Measurements from ENCODE around the gene FBXO7.
"Not testable (repeated sequence)": the region's sequence is repeated elsewhere in the genome, so short reads cannot be mapped to it uniquely, and the experiment has no call there.

FBXO7 gene

DNA sequence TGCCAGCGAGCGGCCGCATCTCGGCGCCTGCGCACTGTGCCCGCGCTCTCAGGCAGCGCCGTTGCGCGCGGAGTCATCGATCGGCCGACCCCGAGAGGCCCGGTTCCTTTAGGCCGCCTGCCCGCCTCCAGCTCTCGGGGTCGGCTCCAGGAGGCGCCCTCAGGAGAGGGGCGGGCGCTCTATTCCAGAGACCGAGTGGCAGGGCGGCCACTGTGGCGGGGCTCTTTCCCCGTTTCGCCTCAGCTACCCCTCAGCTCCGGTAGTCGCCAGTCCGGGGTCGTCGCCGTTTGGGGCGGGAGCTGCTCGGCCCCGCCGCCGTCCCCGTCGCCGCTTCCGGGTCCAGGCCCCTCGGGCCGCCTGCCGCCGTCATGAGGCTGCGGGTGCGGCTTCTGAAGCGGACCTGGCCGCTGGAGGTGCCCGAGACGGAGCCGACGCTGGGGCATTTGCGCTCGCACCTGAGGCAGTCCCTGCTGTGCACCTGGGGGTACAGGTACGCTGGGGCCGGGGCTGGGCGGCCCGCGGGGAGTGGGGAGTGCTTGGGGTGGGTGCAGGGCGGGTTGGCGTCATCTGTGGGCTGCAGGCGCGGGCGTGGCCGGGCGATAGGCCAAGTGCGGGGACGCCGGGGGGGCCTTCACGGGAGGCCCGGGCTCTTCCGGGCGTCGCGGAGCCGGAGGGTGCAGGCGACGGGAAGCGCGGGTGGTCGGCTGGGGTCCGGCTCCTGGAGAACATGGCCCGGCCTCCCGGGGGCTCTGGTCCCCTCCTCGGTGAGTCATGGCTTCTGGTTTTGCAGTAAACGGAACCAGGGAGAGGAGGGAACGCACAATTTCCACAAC is at the start of gene FBXO7:
Gene FBXO7, plus strand, starts transcription at position 177 of the 833 bp plus-strand sequence. Its CDS starts 192 bp downstream, at position 369.
- DNase-seq (ENCODE audit: low read depth in 2 of 2) = peak; percentile 67 to 84

GRCh38 chr22:32426881-32427280 is 47.7 kb upstream of the FBXO7 start:
- DNase-seq (ENCODE audit: low read depth in 2 of 2) = no peak

DNA sequence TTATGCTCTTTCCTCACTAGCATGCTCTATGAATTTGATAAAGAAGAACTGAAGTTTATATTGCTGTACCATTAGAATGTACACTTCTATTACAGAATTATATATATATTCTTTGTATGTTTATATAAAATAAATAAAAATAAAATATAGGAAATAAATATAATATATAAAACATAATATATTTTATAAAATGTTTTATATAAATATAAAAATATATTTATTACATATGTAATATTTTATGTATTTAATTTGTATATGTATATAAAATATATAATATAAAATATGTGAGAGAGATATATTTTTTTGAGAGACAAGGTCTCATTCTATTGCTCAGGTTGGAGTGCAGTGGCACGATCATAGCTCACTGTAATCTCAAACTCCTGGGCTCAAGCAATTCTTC is 44.3 kb upstream of the FBXO7 start:
- DNase-seq (ENCODE audit: low read depth in 2 of 2) = no peak

GRCh38 chr22:32444068-32444467 is 30.5 kb upstream of the FBXO7 start:
- DNase-seq (ENCODE audit: low read depth in 2 of 2) = no peak

DNA sequence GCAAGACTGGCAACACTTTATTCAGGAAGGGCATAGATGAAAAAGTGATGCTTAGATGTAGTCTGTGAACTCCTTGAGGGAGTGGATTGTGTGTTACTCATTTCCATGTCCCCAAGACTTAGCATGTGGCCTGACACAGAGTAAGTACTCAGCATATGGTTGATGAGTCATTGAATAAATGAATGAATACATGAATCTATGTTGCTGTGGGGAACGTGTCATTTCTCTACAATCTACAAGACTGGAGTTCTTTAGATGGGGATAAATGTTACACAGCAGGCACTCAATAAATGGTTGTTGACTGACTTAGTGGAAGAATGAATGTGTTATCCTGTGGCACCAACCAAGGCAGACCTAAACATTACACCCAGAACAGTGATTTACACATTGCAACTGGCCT is 28.3 kb upstream of the FBXO7 start:
- DNase-seq (ENCODE audit: low read depth in 2 of 2) = no peak

DNA sequence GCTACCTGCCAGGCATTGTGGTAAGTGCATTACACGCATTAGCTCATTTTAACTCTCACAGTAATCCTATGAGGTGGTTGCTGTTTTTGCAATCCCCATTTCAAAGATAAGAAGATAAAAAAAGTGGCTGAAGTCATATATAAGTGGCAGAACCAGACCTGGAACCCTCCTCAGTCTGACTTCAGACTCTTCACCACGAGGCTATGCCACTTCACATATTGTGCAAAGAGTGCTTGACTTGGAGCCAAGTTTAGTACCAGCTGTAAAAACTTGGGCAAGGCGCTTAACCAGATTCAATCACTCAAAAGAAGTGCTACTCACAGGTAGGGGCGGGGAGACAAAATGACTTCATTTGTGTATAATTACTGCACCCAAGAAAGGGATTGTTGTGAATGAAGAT is 25.6 kb upstream of the FBXO7 start:
- no peak for DNase-seq (ENCODE audit: low read depth in 2 of 2)

DNA sequence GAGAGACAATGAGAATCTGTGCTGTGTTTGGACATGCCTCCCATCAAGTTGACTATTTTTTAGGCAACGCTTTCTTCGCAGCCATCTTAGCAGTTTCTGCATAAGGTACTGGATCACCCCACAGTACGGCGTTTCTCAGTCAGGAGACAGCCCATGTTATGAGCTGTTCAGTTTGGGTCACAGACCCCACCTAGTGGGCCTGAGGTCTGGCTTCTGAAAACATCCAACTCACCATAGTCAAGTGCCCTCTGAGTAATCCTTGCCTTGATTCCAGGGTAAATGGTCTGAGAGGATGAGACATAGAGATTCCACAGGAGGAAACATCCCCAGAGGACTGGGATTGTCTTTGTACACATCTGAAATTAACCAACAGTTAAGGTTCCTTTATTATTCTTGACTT is 17.6 kb upstream of the FBXO7 start:
- DNase-seq (ENCODE audit: low read depth in 2 of 2) = no peak

DNA sequence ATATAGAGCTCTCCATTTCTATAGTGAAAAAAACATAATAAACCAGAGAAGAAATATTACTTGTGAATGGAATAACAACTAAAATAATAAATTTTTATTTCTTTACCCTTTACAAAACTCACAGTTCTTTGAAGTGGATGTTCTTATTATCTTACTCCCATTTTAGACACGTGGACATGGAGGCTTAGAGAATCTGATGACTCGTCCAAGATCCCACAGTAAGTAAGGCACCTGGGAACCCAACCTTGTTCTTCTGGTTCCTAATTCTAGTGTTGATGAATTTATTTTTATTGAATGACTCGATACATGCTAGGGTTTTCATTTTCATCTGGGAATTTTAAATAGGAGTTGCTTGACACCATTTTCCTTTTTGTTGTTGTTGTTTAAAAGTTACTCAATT is 12.2 kb upstream of the FBXO7 start:
- DNase-seq (ENCODE audit: low read depth in 2 of 2) = no peak

- no peak for DNase-seq (ENCODE audit: low read depth in 2 of 2)
These were observed 8.9 kb upstream of the FBXO7 start for GRCh38 chr22:32465661-32466060.

DNA sequence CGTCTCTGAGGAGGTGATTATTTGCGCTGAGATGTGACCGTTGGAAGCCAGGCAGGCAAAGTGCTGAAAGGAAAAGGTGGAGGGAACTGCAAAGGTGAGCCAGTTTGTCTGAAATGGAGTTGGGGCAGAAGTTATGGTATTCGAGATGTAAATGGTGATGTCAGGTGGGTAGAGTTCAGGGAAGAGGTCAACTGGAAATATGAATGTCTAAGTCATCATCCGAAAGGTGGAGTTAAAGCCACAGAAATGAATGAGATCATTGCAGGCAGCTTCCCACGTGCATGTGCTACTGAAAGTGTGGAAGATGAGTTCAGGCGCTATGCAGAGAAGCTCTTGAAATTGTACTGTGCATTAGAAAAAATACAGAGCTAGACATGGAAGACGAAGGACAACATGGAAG is 8.1 kb upstream of the FBXO7 start:
- DNase-seq (ENCODE audit: low read depth in 2 of 2) = no peak

DNA sequence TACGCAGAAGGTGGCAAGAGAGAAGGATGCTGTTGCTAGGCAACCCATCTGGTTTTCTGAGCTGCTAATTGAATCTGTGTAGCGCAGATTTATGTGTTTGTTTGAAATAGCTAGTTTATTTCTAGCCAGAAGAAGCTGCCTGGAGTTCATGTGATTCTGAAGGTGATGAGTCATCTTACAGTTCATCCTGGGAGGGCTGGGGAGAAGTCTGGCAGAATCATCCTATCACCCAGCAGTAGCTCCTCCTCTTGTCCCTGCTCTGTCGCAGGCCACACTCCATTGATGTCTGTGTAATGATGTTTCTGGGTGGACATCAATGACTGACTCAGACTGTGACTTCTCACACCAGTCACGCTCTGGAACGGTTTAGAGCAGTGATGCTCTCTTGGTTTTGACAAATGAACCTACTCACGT is 4.8 kb upstream of the FBXO7 start:
- no peak for DNase-seq (ENCODE audit: low read depth in 2 of 2)

DNA sequence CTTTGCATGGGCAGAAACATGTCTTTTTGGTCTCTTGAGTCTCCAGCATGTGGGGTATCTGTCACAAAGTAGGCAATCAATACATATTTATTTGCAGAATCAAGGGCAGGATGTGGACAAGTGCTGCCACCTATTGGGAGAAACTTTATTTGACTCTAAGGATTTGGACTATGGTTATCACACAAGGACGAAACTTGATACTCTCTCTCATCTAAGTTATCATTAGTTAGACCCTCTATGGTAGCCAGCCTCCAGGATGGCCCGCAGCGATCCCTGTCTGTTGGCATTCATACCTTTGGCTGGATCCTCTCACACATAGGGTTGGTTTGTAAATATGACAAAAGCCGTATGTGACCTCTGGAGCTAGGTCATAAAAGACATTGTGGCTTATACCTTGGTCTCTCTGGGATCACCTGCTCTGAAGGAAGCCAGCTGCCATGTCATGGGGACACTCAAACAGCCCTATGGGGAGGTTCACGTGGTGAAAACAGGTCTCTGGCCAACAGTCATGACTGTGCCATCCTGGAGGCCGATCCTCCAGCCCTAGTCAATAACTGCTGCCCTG is 1.1 kb upstream of the FBXO7 start:
- no peak for DNase-seq (ENCODE audit: low read depth in 2 of 2)

DNA sequence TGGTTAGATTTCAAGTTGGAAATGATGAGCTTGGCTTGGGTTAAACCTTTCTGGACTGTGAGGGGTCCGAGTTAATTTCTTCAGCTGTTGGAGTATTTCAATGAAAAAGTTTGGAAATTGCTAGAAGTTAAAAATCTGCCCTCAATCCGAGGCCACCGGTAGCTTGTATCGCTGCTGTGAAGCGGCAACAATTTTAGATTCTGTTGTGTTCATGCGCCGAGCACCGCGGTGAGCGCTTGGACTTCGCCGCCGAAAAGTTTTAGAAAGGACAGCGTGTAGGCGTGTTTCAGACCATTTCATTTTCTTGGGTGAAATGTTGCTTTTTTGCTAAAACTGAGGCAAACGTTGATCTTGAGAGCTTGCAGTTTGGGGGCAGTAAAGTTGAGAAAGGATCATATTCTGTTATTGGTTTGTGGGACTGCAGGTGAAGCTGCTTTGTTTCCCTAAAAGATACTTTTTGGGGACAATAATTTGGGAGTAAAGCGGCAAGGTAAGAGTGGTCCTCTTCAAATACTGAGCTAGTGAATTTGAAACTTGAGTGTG is 928 bp downstream of the FBXO7 start:
- DNase-seq (ENCODE audit: low read depth in 2 of 2) = peak in 1 of 2 donors; percentile 5

DNA sequence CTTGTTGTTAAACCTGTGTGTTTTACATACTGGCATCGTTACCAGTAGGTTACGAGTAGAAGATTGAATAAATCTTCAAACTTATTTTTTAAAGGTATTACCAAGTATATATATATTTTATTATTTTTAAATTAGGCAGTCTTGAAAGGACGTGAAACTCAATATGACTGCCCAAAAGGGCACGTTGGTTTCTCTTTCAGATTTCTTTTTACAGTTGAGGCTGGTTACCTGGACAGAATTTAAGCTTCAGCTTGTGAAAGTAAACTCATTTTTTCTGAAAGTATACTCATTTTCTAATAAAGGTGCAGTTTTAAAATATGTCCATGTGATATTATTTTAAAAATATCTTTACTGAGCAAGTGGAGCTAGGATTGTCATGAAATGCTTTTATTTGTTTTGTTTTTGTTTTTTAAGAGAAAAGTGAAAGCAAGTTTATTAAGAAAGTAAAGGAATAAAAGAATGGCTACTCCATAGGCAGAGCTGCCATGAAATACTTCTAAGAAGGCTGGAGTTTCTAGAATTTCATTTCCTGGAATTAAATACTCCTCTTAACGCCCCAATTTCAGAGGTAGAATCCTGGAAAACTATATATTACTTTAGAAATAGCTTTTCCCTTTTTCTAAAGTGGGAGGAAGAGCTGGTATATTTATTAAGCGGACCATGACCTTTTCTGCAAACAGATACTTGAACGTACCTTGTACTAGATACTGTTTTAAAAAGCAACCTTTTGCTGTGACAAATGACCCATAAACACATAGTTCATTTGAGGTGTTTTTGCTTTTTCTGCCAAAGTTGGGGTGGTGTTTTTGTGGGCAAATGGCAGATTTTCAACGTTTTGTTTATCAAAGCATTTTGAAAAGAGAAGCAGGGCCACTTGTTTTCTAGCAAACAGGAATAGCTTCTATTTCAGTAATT is 1.9 kb downstream of the FBXO7 start:
- DNase-seq (ENCODE audit: low read depth in 2 of 2) = no peak

GRCh38 chr22:32477596-32477995 is 3.0 kb downstream of the FBXO7 start:
- DNase-seq (ENCODE audit: low read depth in 2 of 2) = no peak

DNA sequence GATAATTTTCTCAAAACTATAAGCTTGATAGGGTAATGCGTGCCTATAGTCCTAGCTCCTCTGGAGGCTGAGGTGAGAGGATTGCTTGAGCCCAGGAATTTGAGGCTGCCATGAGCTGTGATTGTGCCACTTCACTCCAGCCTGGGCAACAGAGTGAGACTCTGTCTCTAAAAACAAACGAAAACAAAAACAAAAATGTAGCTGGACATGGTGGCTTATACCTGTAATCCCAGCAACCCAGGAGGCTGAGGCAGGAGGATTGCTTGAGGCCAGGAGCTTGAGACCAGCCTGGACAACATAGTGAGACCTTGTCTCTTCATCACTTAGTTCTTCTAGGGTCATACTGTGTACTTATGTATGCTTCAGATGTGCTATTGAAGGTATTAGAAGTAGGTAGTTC is 3.9 kb downstream of the FBXO7 start:
- not testable (repeated sequence) for DNase-seq (ENCODE audit: low read depth in 2 of 2)

- DNase-seq (ENCODE audit: low read depth in 2 of 2) = no peak
These were observed 4.4 kb downstream of the FBXO7 start for GRCh38 chr22:32478994-32479393.

GRCh38 chr22:32480238-32480637 is 5.6 kb downstream of the FBXO7 start:
- DNase-seq (ENCODE audit: low read depth in 2 of 2) = no peak

DNA sequence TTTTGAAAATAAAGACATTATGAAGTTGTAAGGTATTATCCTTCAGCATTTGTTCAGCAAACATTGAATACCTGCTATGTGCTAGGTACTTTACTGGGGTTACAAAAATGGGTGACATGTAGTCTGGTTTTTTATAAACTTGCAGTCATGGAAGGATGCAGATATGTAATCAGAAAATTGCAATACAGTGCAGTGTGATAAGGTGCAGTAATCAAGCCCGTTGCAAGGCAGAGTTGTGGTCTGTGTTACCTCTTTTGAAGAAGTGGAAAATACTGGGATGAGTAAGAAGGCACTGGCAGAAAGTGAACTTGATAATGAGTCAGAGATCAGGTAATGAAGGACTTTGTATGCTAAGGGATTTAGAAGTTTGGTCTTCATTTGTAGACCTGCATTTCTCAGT is 8.1 kb downstream of the FBXO7 start:
- no peak for DNase-seq (ENCODE audit: low read depth in 2 of 2)

DNA sequence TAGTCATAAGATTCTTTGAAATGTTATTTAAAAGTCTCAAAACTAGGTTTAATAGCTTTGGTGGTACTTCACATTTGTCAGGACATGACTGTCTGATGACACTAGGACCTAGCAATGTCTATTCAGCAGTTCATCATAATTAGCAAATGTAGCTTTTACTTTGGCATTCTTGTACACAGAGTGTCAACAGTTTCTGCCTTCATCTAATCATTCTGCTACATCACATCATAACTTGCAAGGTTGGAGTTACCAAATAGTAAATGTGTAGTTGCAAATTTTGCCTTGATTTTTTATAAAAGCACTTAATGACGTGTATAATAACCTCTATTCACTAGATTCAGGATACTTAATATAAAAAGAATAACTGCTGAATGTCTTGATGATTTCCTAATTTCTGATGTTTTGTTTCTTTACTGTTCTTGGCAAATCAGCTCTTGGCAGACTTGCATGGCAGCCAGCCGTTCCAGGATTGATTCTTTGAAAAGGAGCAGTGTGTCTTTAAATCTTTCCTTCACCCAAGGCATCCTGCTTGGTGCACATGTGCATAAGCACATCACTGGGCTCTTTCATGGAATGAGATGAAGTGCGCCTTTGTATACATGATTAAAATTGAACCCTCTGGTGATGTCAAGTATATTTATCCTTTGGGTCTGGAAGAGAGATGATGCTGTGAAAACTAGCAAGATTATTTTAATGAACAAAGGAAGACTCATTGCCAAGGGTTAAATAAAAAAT is 12.2 kb downstream of the FBXO7 start:
- DNase-seq (ENCODE audit: low read depth in 2 of 2) = no peak

GRCh38 chr22:32487461-32487860 is 12.8 kb downstream of the FBXO7 start:
- DNase-seq (ENCODE audit: low read depth in 2 of 2) = no peak

GRCh38 chr22:32489377-32489776 is 14.8 kb downstream of the FBXO7 start:
- DNase-seq (ENCODE audit: low read depth in 2 of 2) = no peak
